NCI-H2171 treated with DMSO at 0.1 percent for 48 hours (cell line): ENCODE measurements around the gene DHPS.
A peak's percentile ranks its signal among the peaks of the same experiment; 100 is the strongest.
"Not testable (repeated sequence)": the region's sequence is repeated elsewhere in the genome, so short reads cannot be mapped to it uniquely, and the experiment has no call there.

Source experiments
- DNase-seq: peaks from one replicate; lab custom pipeline; 2025; lab: John Stamatoyannopoulos, UW

DHPS gene

GRCh38 chr19:12681074-12681987 is at the start of gene DHPS:
Gene DHPS (minus strand): TSS chr19:12681880. CDS start chr19:12681766, 114 bp downstream.
- peak; percentile 100 for DNase-seq

GRCh38 chr19:12731337-12731736 is 49.7 kb upstream of the DHPS start:
- no peak for DNase-seq

GRCh38 chr19:12730064-12730463 is 48.4 kb upstream of the DHPS start:
- DNase-seq = no peak

- no peak for DNase-seq
Measured at GRCh38 chr19:12727745-12728433, 46.2 kb upstream of the DHPS start.

- DNase-seq = no peak
Measured at GRCh38 chr19:12726988-12727316, 45.3 kb upstream of the DHPS start.

GRCh38 chr19:12725612-12726011 is 43.9 kb upstream of the DHPS start:
- not testable (repeated sequence) for DNase-seq

GRCh38 chr19:12723641-12724426 is 42.2 kb upstream of the DHPS start, which contains the start of gene TNPO2:
Gene TNPO2 (minus strand): TSS chr19:12723932. CDS start chr19:12720977, 2,955 bp downstream.
- peak; percentile 86 for DNase-seq

- DNase-seq = peak; percentile 48
Measured at GRCh38 chr19:12723381-12723640, 41.6 kb upstream of the DHPS start.

- DNase-seq = peak; percentile 98
Measured at GRCh38 chr19:12722566-12723380, 41.1 kb upstream of the DHPS start.

- DNase-seq = peak; percentile 46
Measured at GRCh38 chr19:12721656-12722565, 40.2 kb upstream of the DHPS start.

GRCh38 chr19:12720851-12721655 is 39.4 kb upstream of the DHPS start:
- DNase-seq = no peak

- no peak for DNase-seq
Measured at GRCh38 chr19:12720296-12720695, 38.6 kb upstream of the DHPS start.

GRCh38 chr19:12715929-12716328 is 34.2 kb upstream of the DHPS start:
- no peak for DNase-seq

- no peak for DNase-seq
Measured at GRCh38 chr19:12715102-12715501, 33.4 kb upstream of the DHPS start.

GRCh38 chr19:12713304-12713703 is 31.6 kb upstream of the DHPS start:
- DNase-seq = not testable (repeated sequence)

GRCh38 chr19:12712077-12712476 is 30.4 kb upstream of the DHPS start:
- DNase-seq = not testable (repeated sequence)

- DNase-seq = no peak
Measured at GRCh38 chr19:12711187-12711586, 29.5 kb upstream of the DHPS start.

- DNase-seq = no peak
Measured at GRCh38 chr19:12708641-12709040, 27.0 kb upstream of the DHPS start.

GRCh38 chr19:12706332-12706718 is 24.6 kb upstream of the DHPS start:
- DNase-seq = no peak
